H1 (cell line): ENCODE measurements around the gene EIF1AY.

ENCODE experiments used
- ASH2L ChIP-seq: fragments of 200-600, 300-600 bp; sonication (generic); IDR thresholded peaks from one replicate; pipeline ENCODE4 v1.7.1; 2017; ENCODE audit warnings: low read length
- BACH1 ChIP-seq: IDR thresholded peaks from 2 replicates; pipeline ENCODE4 v1.6.1; 2012; ENCODE audit warnings: low read length, improper control_type of control experiment
- EP300 ChIP-seq, 2 experiments: IDR thresholded peaks; 1 replicate in 1 of 2; 2 replicates in 1 of 2; pipeline ENCODE4 v1.6.1; 2011 to 2012; ENCODE audit warnings: low read depth in 2 of 2, low read length in 2 of 2, mild to moderate bottlenecking in 2 of 2, borderline replicate concordance in 1 of 2, inconsistent platforms in 1 of 2, moderate library complexity in 1 of 2
- EZH2 ChIP-seq: fragments of 200-600 bp; sonication (generic); IDR thresholded peaks from 2 replicates; pipeline ENCODE4 v1.7.1; 2012; ENCODE audit warnings: low read depth, mild to moderate bottlenecking, moderate library complexity, low read length, inconsistent platforms; ENCODE audit not compliant: severe bottlenecking
- HDAC2 ChIP-seq, 2 experiments: fragments of 300-600 bp in 1 of 2; sonication (generic) in 1 of 2; IDR thresholded peaks; 2 replicates each; pipeline ENCODE4 v1.6.1; 2011 to 2012; ENCODE audit warnings: low read depth in 2 of 2, low read length in 2 of 2, mild to moderate bottlenecking in 2 of 2, moderate library complexity in 2 of 2, borderline replicate concordance in 1 of 2, inconsistent platforms in 1 of 2
- JUN ChIP-seq: IDR thresholded peaks from 2 replicates; pipeline ENCODE4 v1.6.1; 2011; ENCODE audit warnings: low read depth, mild to moderate bottlenecking, improper control_type of control experiment, low read length
- POLR2A ChIP-seq, 2 experiments: IDR thresholded peaks; 1 replicate in 1 of 2; 2 replicates in 1 of 2; pipeline ENCODE4 v1.6.1; 2011; ENCODE audit warnings: low read depth in 2 of 2, low read length in 2 of 2, mild to moderate bottlenecking in 2 of 2; ENCODE audit errors: control extremely low read depth in 1 of 2
- POU5F1 ChIP-seq: IDR thresholded peaks from 2 replicates; pipeline ENCODE4 v1.6.1; 2011; ENCODE audit warnings: low read depth, mild to moderate bottlenecking, low read length, moderate library complexity
- SIN3A ChIP-seq, 2 experiments: IDR thresholded peaks in 1 of 2; conservative IDR thresholded peaks in 1 of 2; 2 replicates each; pipeline ENCODE4 v1.6.1; 2011 to 2012; ENCODE audit warnings: low read length in 2 of 2, improper control_type of control experiment in 1 of 2, low read depth in 1 of 2, mild to moderate bottlenecking in 1 of 2
- SUZ12 ChIP-seq: fragments of 200-600 bp; sonication (generic); IDR thresholded peaks from 2 replicates; pipeline ENCODE4 v1.6.1; 2012; ENCODE audit warnings: mild to moderate bottlenecking, inconsistent platforms, low read length, moderate library complexity, mixed read lengths
- TEAD4 ChIP-seq: IDR thresholded peaks from 2 replicates; pipeline ENCODE4 v1.6.1; 2012; ENCODE audit warnings: low read depth, low read length, inconsistent platforms, mixed read lengths
- ZNF274 ChIP-seq: IDR thresholded peaks from 2 replicates; pipeline ENCODE4 v1.7.0; 2012; ENCODE audit warnings: low read length, borderline replicate concordance; ENCODE audit errors: extremely low read depth
- TF ChIP-seq, protein P1 (sequence below), 3 experiments: IDR thresholded peaks; 1 replicate in 2 of 3; 2 replicates in 1 of 3; pipeline versions ENCODE4 v1.5.1 to v1.6.1; 2011; ENCODE audit warnings: low read length in 3 of 3, mild to moderate bottlenecking in 3 of 3, inconsistent platforms in 2 of 3, low read depth in 1 of 3, moderate library complexity in 1 of 3; ENCODE audit not compliant: insufficient read depth in 1 of 3; ENCODE audit errors: control extremely low read depth in 1 of 3
- TF ChIP-seq, protein P2 (sequence below): IDR thresholded peaks from 2 replicates; pipeline ENCODE4 v1.6.1; 2011; ENCODE audit warnings: low read length, improper control_type of control experiment

DNA sequence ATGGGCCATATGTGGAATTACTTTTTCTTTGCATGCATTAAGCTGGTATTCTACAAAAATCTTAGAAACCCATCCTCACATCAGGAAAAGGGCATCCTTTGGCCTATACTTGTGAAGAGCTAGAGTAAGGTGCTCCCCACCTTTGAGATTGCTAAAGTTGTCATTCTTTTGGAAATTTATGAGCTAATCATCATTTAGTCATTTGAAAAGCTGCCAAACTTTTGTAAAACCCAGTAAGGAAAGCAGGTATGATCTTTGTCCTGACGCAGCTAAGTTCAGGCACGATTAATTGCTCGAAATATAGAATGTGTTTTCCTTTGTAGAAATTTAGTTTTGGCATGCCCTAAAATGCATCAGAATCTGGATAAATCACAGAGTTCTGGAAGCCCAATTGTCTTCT is 2.6 kb downstream of the EIF1AY start:
- TF ChIP-seq, protein P1, sequence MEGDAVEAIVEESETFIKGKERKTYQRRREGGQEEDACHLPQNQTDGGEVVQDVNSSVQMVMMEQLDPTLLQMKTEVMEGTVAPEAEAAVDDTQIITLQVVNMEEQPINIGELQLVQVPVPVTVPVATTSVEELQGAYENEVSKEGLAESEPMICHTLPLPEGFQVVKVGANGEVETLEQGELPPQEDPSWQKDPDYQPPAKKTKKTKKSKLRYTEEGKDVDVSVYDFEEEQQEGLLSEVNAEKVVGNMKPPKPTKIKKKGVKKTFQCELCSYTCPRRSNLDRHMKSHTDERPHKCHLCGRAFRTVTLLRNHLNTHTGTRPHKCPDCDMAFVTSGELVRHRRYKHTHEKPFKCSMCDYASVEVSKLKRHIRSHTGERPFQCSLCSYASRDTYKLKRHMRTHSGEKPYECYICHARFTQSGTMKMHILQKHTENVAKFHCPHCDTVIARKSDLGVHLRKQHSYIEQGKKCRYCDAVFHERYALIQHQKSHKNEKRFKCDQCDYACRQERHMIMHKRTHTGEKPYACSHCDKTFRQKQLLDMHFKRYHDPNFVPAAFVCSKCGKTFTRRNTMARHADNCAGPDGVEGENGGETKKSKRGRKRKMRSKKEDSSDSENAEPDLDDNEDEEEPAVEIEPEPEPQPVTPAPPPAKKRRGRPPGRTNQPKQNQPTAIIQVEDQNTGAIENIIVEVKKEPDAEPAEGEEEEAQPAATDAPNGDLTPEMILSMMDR (IDR thresholded peaks at IDR 0.05; ENCODE audit: control extremely low read depth in 1 of 3, insufficient read depth in 1 of 3, low read depth in 1 of 3, low read length in 3 of 3) = no peak
- TF ChIP-seq SIN3A (conservative IDR thresholded peaks at IDR 0.05 in 1 of 2, IDR thresholded peaks at IDR 0.05 in 1 of 2; ENCODE audit: low read depth in 1 of 2, low read length in 2 of 2) = no peak
- TF ChIP-seq TEAD4 = no peak
- TF ChIP-seq, protein P2, sequence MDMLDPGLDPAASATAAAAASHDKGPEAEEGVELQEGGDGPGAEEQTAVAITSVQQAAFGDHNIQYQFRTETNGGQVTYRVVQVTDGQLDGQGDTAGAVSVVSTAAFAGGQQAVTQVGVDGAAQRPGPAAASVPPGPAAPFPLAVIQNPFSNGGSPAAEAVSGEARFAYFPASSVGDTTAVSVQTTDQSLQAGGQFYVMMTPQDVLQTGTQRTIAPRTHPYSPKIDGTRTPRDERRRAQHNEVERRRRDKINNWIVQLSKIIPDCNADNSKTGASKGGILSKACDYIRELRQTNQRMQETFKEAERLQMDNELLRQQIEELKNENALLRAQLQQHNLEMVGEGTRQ = no peak
- TF ChIP-seq EP300 (IDR thresholded peaks at IDR 0.05; ENCODE audit: borderline replicate concordance in 1 of 2, low read depth in 2 of 2, low read length in 2 of 2) = no peak
- TF ChIP-seq POLR2A (IDR thresholded peaks at IDR 0.05; ENCODE audit: control extremely low read depth in 1 of 2, low read depth in 2 of 2, low read length in 2 of 2) = no peak
- no peak for TF ChIP-seq EZH2
- TF ChIP-seq HDAC2 (IDR thresholded peaks at IDR 0.05; ENCODE audit: borderline replicate concordance in 1 of 2, low read depth in 2 of 2, low read length in 2 of 2) = no peak
- TF ChIP-seq BACH1 = no peak
- no peak for TF ChIP-seq SUZ12
- TF ChIP-seq ASH2L = no peak
- no peak for TF ChIP-seq JUN
- no peak for TF ChIP-seq ZNF274
- no peak for TF ChIP-seq POU5F1
